ENCODE data around the gene MEGF6. TPM values are rescaled to one million over a fixed set of nuclear protein-coding genes. Genes with fewer than 3 reads are reported as not detected.

The MEGF6 gene
- total RNA-seq, 1 donor from 2014 or later: 209 TPM

GRCh38 chr1:3581296-3582036 lies 29.8 kb downstream of the MEGF6 start:
- no peak for TF ChIP-seq CTCF (IDR thresholded peaks at IDR 0.05; ENCODE audit: unreplicated experiment)
- H3K27ac Mint-ChIP-seq: no peak overlapping the region
- H3K9me3 Mint-ChIP-seq: no peaks in the 10 kb centered on the region
- H3K27me3 Mint-ChIP-seq (ENCODE audit: low read depth): no peaks in the 10 kb centered on the region
- peaks cover 3% of the 10 kb centered on the region for H3K4me1 Mint-ChIP-seq
- H3K4me3 Mint-ChIP-seq: no peak overlapping the region
- peaks cover 17% of the 10 kb centered on the region for H3K36me3 Mint-ChIP-seq
- DNase-seq (ENCODE audit: low spot score in 2 of 2, unreplicated experiment in 2 of 2): no peak

GRCh38 chr1:3580231-3580630 lies 31.1 kb downstream of the MEGF6 start:
- Mint-ChIP-seq H3K27ac (no peak overlapping the region), H3K36me3 (peaks cover 23% of the 10 kb centered on the region), H3K4me3 (no peak overlapping the region), H3K27me3 (ENCODE audit: low read depth) (no peaks in the 10 kb centered on the region), H3K9me3 (peaks cover 3% of the 10 kb centered on the region), H3K4me1 (peaks cover 3% of the 10 kb centered on the region)
- no peak for TF ChIP-seq CTCF (IDR thresholded peaks at IDR 0.05; ENCODE audit: unreplicated experiment)
- DNase-seq (ENCODE audit: low spot score in 2 of 2, unreplicated experiment in 2 of 2): no peak

GRCh38 chr1:3579626-3580025 lies 31.7 kb downstream of the MEGF6 start:
- Mint-ChIP-seq H3K27me3 (ENCODE audit: low read depth) (no peaks in the 10 kb centered on the region), H3K27ac (no peak overlapping the region), H3K9me3 (peaks cover 3% of the 10 kb centered on the region), H3K4me1 (peaks cover 3% of the 10 kb centered on the region), H3K4me3 (no peak overlapping the region), H3K36me3 (peaks cover 27% of the 10 kb centered on the region)
- no peak for TF ChIP-seq CTCF (IDR thresholded peaks at IDR 0.05; ENCODE audit: unreplicated experiment)
- no peak for DNase-seq (ENCODE audit: low spot score in 2 of 2, unreplicated experiment in 2 of 2)

- H3K4me1 Mint-ChIP-seq: peaks cover 5% of the 10 kb centered on the region
- H3K4me3 Mint-ChIP-seq: no peak overlapping the region
- H3K36me3 Mint-ChIP-seq: peaks cover 26% of the 10 kb centered on the region
- TF ChIP-seq CTCF (IDR thresholded peaks at IDR 0.05; ENCODE audit: unreplicated experiment): no peak
- no peak for DNase-seq (ENCODE audit: low spot score in 2 of 2, unreplicated experiment in 2 of 2)
- no peaks in the 10 kb centered on the region for H3K27me3 Mint-ChIP-seq (ENCODE audit: low read depth)
- no peak overlapping the region for H3K27ac Mint-ChIP-seq
- H3K9me3 Mint-ChIP-seq: peaks cover 3% of the 10 kb centered on the region
Measured at GRCh38 chr1:3578906-3579305, 32.4 kb downstream of the MEGF6 start.

- H3K36me3 Mint-ChIP-seq: peaks cover 26% of the 10 kb centered on the region
- peaks cover 5% of the 10 kb centered on the region for H3K4me1 Mint-ChIP-seq
- no peaks in the 10 kb centered on the region for H3K27me3 Mint-ChIP-seq (ENCODE audit: low read depth)
- no peak overlapping the region for H3K4me3 Mint-ChIP-seq
- no peak overlapping the region for H3K27ac Mint-ChIP-seq
- DNase-seq (ENCODE audit: low spot score in 2 of 2, unreplicated experiment in 2 of 2): no peak
- peaks cover 3% of the 10 kb centered on the region for H3K9me3 Mint-ChIP-seq
- TF ChIP-seq CTCF (IDR thresholded peaks at IDR 0.05; ENCODE audit: unreplicated experiment): no peak
Measured at GRCh38 chr1:3578433-3578805, 32.9 kb downstream of the MEGF6 start.
